Measurements from ENCODE around the gene TRIM62.

The TRIM62 gene

DNA sequence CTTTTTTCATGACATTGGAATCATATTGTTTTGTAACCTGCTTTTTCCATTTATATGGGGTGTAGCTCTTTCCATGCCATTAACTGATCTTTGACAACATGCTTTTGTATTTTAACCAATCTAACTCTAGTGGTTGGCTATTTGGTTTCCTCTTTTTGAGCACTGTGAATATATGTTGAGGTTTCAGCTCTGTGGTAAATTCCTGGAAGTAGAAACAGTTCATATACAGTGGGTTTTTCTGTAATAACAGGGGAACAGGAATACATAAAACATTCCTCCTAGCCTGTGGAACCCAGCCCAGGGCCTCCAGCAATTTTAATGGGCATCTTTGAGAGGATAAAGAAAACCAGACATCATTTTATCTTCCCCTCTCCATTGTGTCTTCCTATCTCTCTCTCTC lies 83.5 kb downstream of the TRIM62 start:
- DNase-seq (ENCODE audit: low read depth in 3 of 3), result no peak

DNA sequence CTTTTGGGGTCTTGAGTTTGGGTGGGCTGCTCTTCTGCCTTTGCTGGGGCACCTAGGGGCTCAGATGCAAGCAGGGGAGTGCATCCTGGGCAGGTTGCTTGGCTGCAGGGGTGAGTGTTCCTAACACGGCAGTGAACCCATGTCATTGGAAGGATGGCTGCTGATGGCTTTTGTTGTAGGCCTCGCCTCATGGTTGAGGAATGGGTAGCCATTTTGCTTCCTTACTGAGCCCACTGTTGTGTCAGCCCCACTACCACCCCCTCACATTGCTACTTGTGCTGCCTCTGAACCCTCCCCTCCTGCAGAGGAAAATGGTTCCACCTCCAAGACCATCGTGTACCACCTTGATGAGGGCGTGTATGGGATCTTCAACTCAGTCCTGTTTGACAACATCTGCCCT lies 84.1 kb downstream of the TRIM62 start:
- DNase-seq (ENCODE audit: low read depth in 3 of 3), result no peak

DNA sequence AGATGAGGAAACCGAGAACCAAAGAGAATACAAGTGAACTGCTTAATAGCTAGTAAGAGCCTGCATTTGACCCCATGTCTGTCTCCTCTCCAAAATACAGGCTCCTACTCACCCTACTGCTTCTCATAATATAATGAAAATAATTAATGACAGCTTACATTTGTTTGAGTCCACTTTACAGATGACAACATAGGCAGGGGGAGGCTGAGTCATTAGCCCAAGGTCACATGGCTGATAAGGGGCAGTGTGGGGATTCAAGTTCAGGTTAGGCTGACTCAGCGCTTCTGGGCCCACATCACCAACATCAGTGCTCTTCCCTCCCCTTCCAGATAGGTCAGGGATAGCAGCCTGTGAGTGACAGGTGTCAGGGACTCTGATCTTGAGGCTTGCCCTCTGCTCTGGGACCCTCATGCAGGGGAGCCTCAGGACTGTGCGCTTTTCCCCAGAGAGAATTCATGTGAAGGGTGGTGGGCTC lies 84.7 kb downstream of the TRIM62 start:
- no peak for DNase-seq (ENCODE audit: low read depth in 3 of 3)

DNA sequence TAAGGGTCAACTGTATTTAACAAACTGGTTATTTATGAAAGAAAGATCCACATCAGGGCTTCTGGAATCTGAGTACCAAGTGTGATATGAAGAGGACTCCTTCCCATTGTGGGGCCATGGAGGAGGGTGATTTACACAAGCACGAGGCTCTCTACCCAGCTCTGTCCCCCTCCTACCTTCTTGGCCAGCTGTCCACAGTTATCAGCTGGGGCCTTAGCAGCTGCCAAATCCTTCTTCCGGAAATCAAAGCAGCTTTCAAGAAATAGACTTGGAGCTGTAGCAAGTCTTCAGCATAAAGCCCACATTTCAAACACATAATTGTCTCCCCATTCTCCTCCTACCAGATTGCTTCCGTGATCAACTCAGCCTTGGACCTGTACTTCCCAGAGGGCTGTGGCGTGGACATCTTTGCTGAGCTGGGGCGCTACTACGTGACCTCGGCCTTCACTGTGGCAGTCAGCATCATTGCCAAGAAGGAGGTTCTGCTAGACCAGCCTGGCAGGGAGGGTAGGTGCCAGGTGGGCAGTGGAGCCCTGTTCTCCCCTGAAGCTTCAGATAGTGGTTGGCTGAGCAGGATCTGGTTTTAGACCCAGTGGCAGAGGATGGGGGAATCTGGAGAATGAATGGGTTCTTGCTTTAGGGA lies 85.4 kb downstream of the TRIM62 start:
- DNase-seq (ENCODE audit: low read depth in 3 of 3), result no peak

Measured in stimulated activated CD4-positive, alpha-beta T cell treated with anti-CD3 and anti-CD28 coated beads, TNF-alpha, amount 100 ng/mL, for 4 hours (primary cell).